SK-N-MC (cell line): ENCODE data around the gene SLC9A9.

Source experiments
- DNase-seq: peaks from one replicate; pipeline ENCODE4 v3.0.0-alpha.2; 2011; ENCODE audit warnings: low read depth, low spot score
- H3K27ac ChIP-seq: fragments of 200-600 bp; sonication (generic); 2 replicates; pipeline ENCODE4 v1.5.1; 2016; ENCODE audit warnings: mixed run types
- H3K36me3 ChIP-seq: fragments of 200-600 bp; sonication (generic); 2 replicates; pipeline ENCODE4 v1.6.1; 2017; ENCODE audit warnings: antibody characterized with exemption, low read length, mixed read lengths; ENCODE audit not compliant: insufficient read depth
- H3K4me3 ChIP-seq: fragments of 200-600 bp; sonication (generic); 2 replicates; pipeline ENCODE4 v1.5.1; 2016
- H3K9ac ChIP-seq: fragments of 200-600 bp; sonication (generic); 2 replicates; pipeline ENCODE4 v1.8.0; 2017; ENCODE audit warnings: mixed run types, mixed read lengths; ENCODE audit not compliant: insufficient read length
- H3K9me3 ChIP-seq: fragments of 200-600 bp; sonication (generic); 2 replicates; pipeline ENCODE4 v1.6.1; 2017; ENCODE audit warnings: low read depth, mild to moderate bottlenecking, antibody characterized with exemption, low read length, moderate library complexity, mixed read lengths
- EZH2 ChIP-seq: fragments of 200-600 bp; sonication (generic); IDR thresholded peaks from one replicate; pipeline ENCODE4 v1.6.1; 2017; ENCODE audit warnings: antibody characterized with exemption
- FOXP2 ChIP-seq: optimal IDR thresholded peaks from 2 replicates; pipeline ENCODE3; 2011; ENCODE audit warnings: mild to moderate bottlenecking, moderate library complexity; ENCODE audit not compliant: insufficient read depth; ENCODE audit errors: extremely low read length, control extremely low read depth
- POLR2AphosphoS5 ChIP-seq: IDR thresholded peaks from 2 replicates; pipeline ENCODE4 v1.6.1; 2012; ENCODE audit warnings: mild to moderate bottlenecking, low read depth, low read length, borderline replicate concordance

SLC9A9 gene

DNA sequence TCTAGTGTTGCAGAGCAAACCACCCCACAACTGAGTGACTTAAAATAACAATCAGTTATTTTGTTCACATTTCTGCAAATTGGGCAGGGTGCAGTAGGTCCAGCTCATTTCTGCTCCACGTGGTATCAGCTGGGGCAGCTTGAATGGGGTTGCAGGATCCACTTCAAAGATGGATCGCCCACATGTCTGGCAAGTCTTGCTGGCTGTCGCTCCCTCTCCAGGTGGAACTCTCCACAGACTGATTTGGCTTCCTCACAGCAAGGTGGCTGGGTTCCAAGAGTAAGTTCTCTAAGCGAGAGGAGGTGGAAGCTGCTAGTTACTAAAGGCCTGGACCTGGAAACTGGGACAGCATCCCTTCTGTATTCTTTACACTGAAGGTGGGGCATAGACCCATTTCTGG lies 213.3 kb downstream of the SLC9A9 start:
- Histone ChIP-seq H3K9me3 (peaks cover 13% of the 10 kb centered on the region; the same call in 1 of the 2 replicates), H3K27ac (no peak overlapping the region), H3K4me3 (no peak overlapping the region), H3K36me3 (no peaks in the 10 kb centered on the region; the same call in 1 of the 2 replicates), H3K9ac (no peak overlapping the region)
- TF ChIP-seq EZH2 (no peak), POLR2AphosphoS5 (no peak), FOXP2 (no peak)
- no peak for DNase-seq

DNA sequence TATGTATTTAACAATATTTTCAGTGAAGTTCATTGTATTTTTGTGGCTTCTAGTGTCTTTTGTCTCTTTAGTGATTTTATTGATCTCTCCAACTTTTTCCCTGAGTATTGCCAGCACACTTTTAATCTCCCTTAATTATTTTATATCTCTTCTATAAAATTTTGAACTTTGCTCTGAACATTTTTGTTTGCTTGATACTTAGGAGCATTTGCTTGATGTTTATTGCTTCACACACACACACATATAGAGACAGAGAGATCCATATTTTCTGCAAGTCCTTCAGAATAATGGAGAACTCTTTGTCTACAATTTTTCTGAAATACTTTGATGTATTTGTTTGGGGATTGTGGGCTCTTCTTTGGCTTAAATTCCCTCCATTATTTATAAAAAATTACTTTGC lies 213.8 kb downstream of the SLC9A9 start:
- peaks cover 13% of the 10 kb centered on the region; the same call in 1 of the 2 replicates for H3K9me3 ChIP-seq
- no peak overlapping the region for H3K9ac ChIP-seq
- H3K27ac ChIP-seq: no peak overlapping the region
- no peak for DNase-seq
- TF ChIP-seq FOXP2: no peak
- TF ChIP-seq EZH2: no peak
- no peak for TF ChIP-seq POLR2AphosphoS5
- no peak overlapping the region for H3K4me3 ChIP-seq
- H3K36me3 ChIP-seq: no peaks in the 10 kb centered on the region; the same call in 1 of the 2 replicates

DNA sequence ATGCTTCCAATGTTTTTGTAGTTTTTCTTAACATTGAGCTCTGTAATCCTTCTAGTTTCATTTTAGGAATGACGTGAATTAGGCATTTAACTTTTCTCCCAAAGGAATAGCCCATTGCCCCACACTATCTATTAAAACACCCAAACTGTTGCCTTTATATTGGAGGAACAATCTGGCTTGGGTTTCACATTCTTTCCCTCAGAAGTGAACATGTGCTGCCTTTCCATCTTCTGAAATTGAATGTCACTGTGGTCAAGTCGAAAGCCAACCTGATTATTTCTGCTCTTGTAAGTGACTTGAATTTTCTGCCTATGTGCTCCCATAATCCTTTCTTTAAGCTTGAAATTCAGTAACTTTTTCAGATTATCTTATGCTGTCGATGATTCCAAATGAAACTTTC lies 214.5 kb downstream of the SLC9A9 start:
- DNase-seq: no peak
- no peak for TF ChIP-seq POLR2AphosphoS5
- no peak for TF ChIP-seq EZH2
- TF ChIP-seq FOXP2: no peak
- H3K4me3 ChIP-seq: no peak overlapping the region
- peaks cover 13% of the 10 kb centered on the region; the same call in 1 of the 2 replicates for H3K9me3 ChIP-seq
- H3K36me3 ChIP-seq: no peaks in the 10 kb centered on the region; the same call in 1 of the 2 replicates
- no peak overlapping the region for H3K27ac ChIP-seq
- no peak overlapping the region for H3K9ac ChIP-seq

- no peak overlapping the region for H3K4me3 ChIP-seq
Measured at GRCh38 chr3:143629726-143630125, 218.5 kb downstream of the SLC9A9 start.

GRCh38 chr3:143628971-143629370 lies 219.3 kb downstream of the SLC9A9 start:
- TF ChIP-seq EZH2 (no peak), FOXP2 (no peak), POLR2AphosphoS5 (no peak)
- H3K9ac ChIP-seq: no peak overlapping the region
- no peak overlapping the region for H3K27ac ChIP-seq
- H3K9me3 ChIP-seq: no peaks in the 10 kb centered on the region
- no peaks in the 10 kb centered on the region for H3K36me3 ChIP-seq
- DNase-seq: no peak
- no peak overlapping the region for H3K4me3 ChIP-seq

More at GRCh38 chr3:143629726-143630125, 218.5 kb downstream of the SLC9A9 start:
- Histone ChIP-seq H3K36me3 (no peaks in the 10 kb centered on the region), H3K9me3 (no peaks in the 10 kb centered on the region), H3K9ac (no peak overlapping the region), H3K27ac (no peak overlapping the region)
- TF ChIP-seq FOXP2 (no peak), POLR2AphosphoS5 (no peak), EZH2 (no peak)
- DNase-seq: no peak

- DNase-seq: no peak
- H3K9ac ChIP-seq: no peak overlapping the region
- no peak overlapping the region for H3K4me3 ChIP-seq
- H3K9me3 ChIP-seq: no peaks in the 10 kb centered on the region
- no peak overlapping the region for H3K27ac ChIP-seq
- no peak for TF ChIP-seq POLR2AphosphoS5
- TF ChIP-seq EZH2: no peak
- no peak for TF ChIP-seq FOXP2
- no peaks in the 10 kb centered on the region for H3K36me3 ChIP-seq
Measured at GRCh38 chr3:143627336-143627735, 220.9 kb downstream of the SLC9A9 start.

DNA sequence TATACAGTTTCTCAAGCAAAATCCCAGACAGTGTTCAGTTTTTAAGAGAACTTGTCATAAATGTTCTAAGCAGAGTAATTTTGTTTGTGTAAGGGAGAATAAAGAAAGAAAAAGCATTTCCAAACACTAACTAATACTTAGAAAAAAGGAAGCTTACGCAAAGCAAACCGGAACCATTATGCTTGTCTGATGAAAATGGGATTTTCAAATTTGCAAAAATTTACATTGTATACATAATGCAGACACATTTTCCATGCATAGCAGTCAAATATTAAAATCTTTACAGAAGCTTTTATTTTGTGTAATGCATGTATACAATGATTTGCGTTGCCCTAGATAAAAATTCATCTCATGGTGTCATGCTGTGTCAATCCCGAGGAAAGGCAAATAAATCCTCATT lies 229.0 kb downstream of the SLC9A9 start:
- Histone ChIP-seq H3K27ac (no peak overlapping the region), H3K9me3 (no peaks in the 10 kb centered on the region), H3K9ac (no peak overlapping the region), H3K4me3 (no peak overlapping the region), H3K36me3 (no peaks in the 10 kb centered on the region)
- TF ChIP-seq POLR2AphosphoS5 (no peak), EZH2 (no peak), FOXP2 (no peak)
- no peak for DNase-seq

DNA sequence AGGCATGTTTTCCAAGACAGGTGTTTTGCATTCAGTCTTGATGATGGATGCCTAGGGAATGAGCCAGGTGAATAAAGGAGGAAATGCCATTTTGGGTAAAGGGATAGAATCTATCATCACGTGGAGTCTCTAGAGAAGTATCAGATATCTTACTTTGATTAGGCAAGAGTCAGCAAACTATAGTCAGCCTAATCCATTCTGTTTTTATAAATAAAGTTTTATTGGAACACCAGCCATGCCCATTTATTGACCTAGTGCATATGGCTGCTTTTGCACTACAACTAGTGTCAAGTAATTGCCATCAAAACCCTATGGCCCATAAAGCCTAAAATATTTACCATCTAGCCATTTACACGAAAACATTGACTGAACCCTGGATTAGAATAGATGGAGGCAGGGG lies 231.2 kb downstream of the SLC9A9 start:
- no peak for DNase-seq
- H3K27ac ChIP-seq: no peak overlapping the region
- H3K9me3 ChIP-seq: no peaks in the 10 kb centered on the region
- H3K36me3 ChIP-seq: no peaks in the 10 kb centered on the region
- no peak overlapping the region for H3K9ac ChIP-seq
- no peak for TF ChIP-seq FOXP2
- TF ChIP-seq POLR2AphosphoS5: no peak
- TF ChIP-seq EZH2: no peak
- no peak overlapping the region for H3K4me3 ChIP-seq

GRCh38 chr3:143613226-143613625 lies 235.0 kb downstream of the SLC9A9 start:
- no peaks in the 10 kb centered on the region for H3K36me3 ChIP-seq

More at GRCh38 chr3:143613226-143613625, 235.0 kb downstream of the SLC9A9 start:
- Histone ChIP-seq H3K9ac (no peak overlapping the region), H3K9me3 (no peaks in the 10 kb centered on the region), H3K27ac (no peak overlapping the region), H3K4me3 (no peak overlapping the region)
- TF ChIP-seq FOXP2: no peak
- TF ChIP-seq POLR2AphosphoS5: no peak
- no peak for TF ChIP-seq EZH2
- no peak for DNase-seq
